WI38 (cell line): Measurements from ENCODE around the gene LRCH1.

Experiments used
- H3K4me3 ChIP-seq: 2 replicates; pipeline ENCODE4 v1.5.1; 2011; ENCODE audit warnings: low read depth, mild to moderate bottlenecking, control low read depth, low read length
- CTCF ChIP-seq: IDR thresholded peaks from 2 replicates; pipeline ENCODE4 v1.5.1; 2012; ENCODE audit warnings: low read depth, mild to moderate bottlenecking, control low read depth, low read length

The LRCH1 gene

GRCh38 chr13:46526740-46527139, 26.2 kb upstream of the LRCH1 start:
- no peak for TF ChIP-seq CTCF
- no peak overlapping the region for H3K4me3 ChIP-seq

GRCh38 chr13:46527237-46527636, 25.7 kb upstream of the LRCH1 start:
- TF ChIP-seq CTCF, result no peak
- H3K4me3 ChIP-seq, result no peak overlapping the region

GRCh38 chr13:46529216-46529919, 23.6 kb upstream of the LRCH1 start:
- H3K4me3 ChIP-seq, result no peak overlapping the region
- no peak for TF ChIP-seq CTCF

GRCh38 chr13:46530084-46530935, 22.7 kb upstream of the LRCH1 start:
- no peak overlapping the region for H3K4me3 ChIP-seq

GRCh38 chr13:46531953-46532352, 21.0 kb upstream of the LRCH1 start:
- no peak overlapping the region for H3K4me3 ChIP-seq
- TF ChIP-seq CTCF, result no peak

More at GRCh38 chr13:46530084-46530935, 22.7 kb upstream of the LRCH1 start:
- TF ChIP-seq CTCF, result no peak

- H3K4me3 ChIP-seq, result no peak overlapping the region
- TF ChIP-seq CTCF, result no peak
Observed at GRCh38 chr13:46535002-46535401, 18.0 kb upstream of the LRCH1 start.

- H3K4me3 ChIP-seq, result no peak overlapping the region
- TF ChIP-seq CTCF, result no peak
Observed at GRCh38 chr13:46535825-46536224, 17.1 kb upstream of the LRCH1 start.
